BLaER1 (cell line): ENCODE measurements around the gene EFCAB14.

Experiments
- H3K27ac ChIP-seq: shearing (Covaris generic); formaldehyde crosslinking; 2 replicates; pipeline ENCODE4 v1.8.1; 2022
- H3K27me3 ChIP-seq: shearing (Covaris generic); formaldehyde crosslinking; 2 replicates; pipeline ENCODE4 v1.8.1; 2022
- H3K36me3 ChIP-seq: shearing (Covaris generic); formaldehyde crosslinking; 2 replicates; pipeline ENCODE4 v1.8.1; 2022
- H3K4me1 ChIP-seq: shearing (Covaris generic); formaldehyde crosslinking; 2 replicates; pipeline ENCODE4 v1.8.1; 2022
- H3K4me2 ChIP-seq: shearing (Covaris generic); formaldehyde crosslinking; 2 replicates; pipeline ENCODE4 v1.8.1; 2022
- H3K4me3 ChIP-seq: shearing (Covaris generic); formaldehyde crosslinking; 2 replicates; pipeline ENCODE4 v1.8.1; 2022
- H3K9ac ChIP-seq: shearing (Covaris generic); formaldehyde crosslinking; 2 replicates; pipeline ENCODE4 v1.8.1; 2022
- H3K9me3 ChIP-seq: shearing (Covaris generic); formaldehyde crosslinking; 2 replicates; pipeline ENCODE4 v1.8.1; 2022
- H4K20me1 ChIP-seq: shearing (Covaris generic); formaldehyde crosslinking; 2 replicates; pipeline ENCODE4 v1.8.1; 2022
- Cebpa-rat ChIP-seq: shearing (Covaris generic); IDR thresholded peaks from 2 replicates; pipeline ENCODE4 v1.8.1; 2022

Gene EFCAB14

DNA sequence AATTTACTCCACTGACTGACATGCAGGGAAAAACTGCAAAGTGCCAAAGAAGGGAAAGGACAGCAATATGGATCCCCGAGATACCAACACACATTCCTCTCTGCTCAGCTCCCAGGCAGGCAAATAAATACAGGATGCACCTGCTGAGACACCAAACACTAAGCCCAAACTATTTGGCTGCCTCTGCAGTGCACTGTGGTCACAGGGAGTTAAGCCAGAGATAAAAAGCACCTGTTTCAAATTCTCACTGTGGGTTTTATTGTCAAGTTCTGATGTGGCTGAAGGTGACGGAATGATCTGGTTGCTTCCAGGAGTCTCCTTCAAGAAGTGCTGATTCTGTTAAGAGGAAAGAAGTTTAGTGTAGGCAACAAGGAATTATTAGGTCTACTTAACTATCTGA is 29.6 kb downstream of the EFCAB14 start:
- H3K4me2 ChIP-seq: 0 out of 2 replicates have a peak overlapping the region, but pooled peaks have one; percentile 8
- peaks cover 93% of the 10 kb centered on the region for H3K36me3 ChIP-seq
- TF ChIP-seq Cebpa-rat: no peak
- H3K4me1 ChIP-seq: peaks cover 20% of the 10 kb centered on the region
- no peaks in the 10 kb centered on the region for H3K27me3 ChIP-seq
- H3K27ac ChIP-seq: no peak overlapping the region
- H3K4me3 ChIP-seq: no peak overlapping the region
- no peaks in the 10 kb centered on the region for H3K9me3 ChIP-seq
- H4K20me1 ChIP-seq: peaks cover 37% of the 10 kb centered on the region
- H3K9ac ChIP-seq: no peak overlapping the region

DNA sequence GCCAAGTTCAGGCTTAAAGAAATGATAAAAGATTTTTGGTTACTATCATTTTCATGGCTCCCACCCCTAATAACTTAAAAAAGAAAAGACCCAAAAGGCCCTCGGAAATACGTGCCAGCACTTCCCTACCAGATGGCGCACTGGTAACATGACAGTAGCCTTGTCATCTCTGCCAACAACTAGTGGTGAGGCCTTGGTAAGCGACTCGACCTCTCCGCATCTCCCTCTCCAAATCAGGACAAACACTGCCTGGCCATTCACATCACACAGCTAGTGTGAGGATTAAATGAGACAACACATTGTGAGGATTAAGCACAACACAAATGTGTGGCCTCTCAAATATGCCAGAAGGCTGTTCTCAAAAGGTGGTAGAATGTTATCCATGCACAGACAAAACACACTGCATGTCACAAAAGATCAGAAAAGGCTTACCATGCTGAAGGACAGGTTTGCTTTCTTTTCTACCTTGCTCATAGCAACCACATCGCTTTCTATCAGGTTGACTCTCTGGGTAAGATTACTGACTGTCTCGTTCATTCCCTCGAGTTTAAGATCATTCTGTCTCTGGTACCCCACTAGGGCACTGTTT is 30.9 kb downstream of the EFCAB14 start:
- Histone ChIP-seq H3K9me3 (no peaks in the 10 kb centered on the region), H4K20me1 (peaks cover 31% of the 10 kb centered on the region), H3K27me3 (no peaks in the 10 kb centered on the region), H3K4me3 (no peak overlapping the region), H3K36me3 (peaks cover 100% of the 10 kb centered on the region), H3K4me2 (no peak overlapping the region), H3K27ac (no peak overlapping the region), H3K4me1 (peaks cover 20% of the 10 kb centered on the region), H3K9ac (no peak overlapping the region)
- TF ChIP-seq Cebpa-rat: no peak

DNA sequence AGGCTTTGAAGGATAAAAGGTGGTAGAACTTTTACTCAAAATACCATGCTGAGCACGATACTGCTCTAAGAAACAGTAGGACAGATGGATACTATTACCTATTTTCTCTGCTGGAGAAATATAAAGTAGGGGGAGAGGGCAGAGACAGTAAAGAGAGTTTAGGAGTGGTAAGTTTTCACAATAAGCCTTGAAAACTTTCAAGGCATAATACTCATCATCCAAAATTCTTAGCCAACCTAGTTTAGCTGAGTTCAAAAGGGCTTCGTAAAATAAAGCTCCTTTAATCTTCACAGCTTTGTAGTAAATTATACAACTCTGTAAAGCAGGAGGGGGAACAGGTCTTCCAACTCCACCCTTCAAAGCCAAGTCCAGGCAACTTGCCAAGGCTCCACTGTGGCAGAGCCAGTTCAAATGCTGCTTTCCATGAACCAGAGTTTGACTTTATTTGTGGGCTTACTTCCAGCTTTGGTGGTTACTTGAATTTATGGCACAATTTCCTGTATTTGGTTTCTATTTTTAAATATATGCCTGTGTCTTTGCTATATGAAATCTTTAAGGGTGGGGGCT is 31.7 kb downstream of the EFCAB14 start:
- Histone ChIP-seq H4K20me1 (peaks cover 22% of the 10 kb centered on the region), H3K4me2 (peak overlapping the region; percentile 13; the same call in 1 of the 2 replicates), H3K4me1 (peaks cover 20% of the 10 kb centered on the region), H3K27me3 (no peaks in the 10 kb centered on the region), H3K4me3 (no peak overlapping the region), H3K27ac (no peak overlapping the region; the same call in 1 of the 2 replicates), H3K9me3 (no peaks in the 10 kb centered on the region), H3K9ac (no peak overlapping the region), H3K36me3 (peaks cover 100% of the 10 kb centered on the region)
- TF ChIP-seq Cebpa-rat: no peak

DNA sequence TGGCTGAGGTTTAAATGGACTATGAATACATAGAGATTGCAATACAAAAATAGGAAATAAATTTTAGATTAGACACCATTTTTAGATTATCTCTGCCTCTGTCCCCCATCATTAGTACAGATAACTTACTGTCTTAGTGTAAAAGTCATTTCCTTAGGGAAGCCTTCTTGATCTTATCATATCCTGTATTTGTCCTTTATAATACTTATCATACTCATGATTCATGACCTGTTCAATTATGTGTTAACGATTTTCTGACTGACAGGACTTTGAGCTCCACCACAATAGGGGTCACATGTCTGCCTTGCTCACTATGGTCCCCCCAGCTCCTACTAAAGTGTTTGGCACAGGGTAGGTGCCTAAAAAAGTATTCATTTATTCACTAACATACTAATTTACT is 32.7 kb downstream of the EFCAB14 start:
- H3K4me1 ChIP-seq: peaks cover 20% of the 10 kb centered on the region
- no peak overlapping the region for H3K27ac ChIP-seq
- H3K9ac ChIP-seq: no peak overlapping the region
- no peak for TF ChIP-seq Cebpa-rat
- H3K27me3 ChIP-seq: no peaks in the 10 kb centered on the region
- H3K9me3 ChIP-seq: no peaks in the 10 kb centered on the region
- H4K20me1 ChIP-seq: peaks cover 13% of the 10 kb centered on the region; the same call in 1 of the 2 replicates
- H3K4me3 ChIP-seq: no peak overlapping the region
- no peak overlapping the region for H3K4me2 ChIP-seq
- peaks cover 100% of the 10 kb centered on the region for H3K36me3 ChIP-seq

DNA sequence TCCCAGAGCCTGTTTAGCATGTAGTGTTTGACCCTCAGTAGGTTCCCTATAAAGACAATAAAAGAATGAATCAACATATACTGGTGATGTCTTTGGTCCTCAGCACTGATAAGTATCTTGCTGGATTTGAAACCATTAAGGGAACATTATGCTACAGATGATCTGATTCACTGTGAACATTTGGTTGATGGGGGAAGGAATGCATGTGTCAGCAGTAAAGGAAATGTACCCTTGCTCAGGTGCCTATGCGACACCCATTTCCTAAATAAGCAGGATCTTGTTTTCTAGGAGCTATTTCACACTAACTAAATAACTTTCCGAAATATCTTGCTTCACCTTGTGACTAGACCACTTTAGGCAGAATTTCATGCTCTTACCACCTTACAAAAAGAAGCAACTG is 34.2 kb downstream of the EFCAB14 start:
- H3K36me3 ChIP-seq: peaks cover 100% of the 10 kb centered on the region

DNA sequence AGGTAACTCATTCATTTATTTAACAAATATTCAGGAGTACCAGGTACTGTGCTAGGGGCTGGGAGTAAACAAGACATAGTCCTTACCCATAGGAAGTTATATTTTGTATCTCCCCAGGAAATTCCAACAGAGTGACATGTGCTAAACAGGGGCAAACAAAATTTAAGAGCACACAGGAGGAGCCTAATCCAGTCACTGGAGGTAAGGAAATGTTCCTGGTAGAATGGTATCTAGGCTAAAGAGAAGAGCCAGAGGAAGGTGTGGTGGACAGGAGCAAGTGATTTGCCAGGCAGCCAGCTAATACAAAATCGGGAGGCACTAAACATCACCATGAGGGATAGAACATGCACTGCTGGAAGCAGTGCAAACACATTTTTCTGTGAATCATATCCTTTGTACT is 36.9 kb downstream of the EFCAB14 start:
- H3K4me3 ChIP-seq: no peak overlapping the region
- H4K20me1 ChIP-seq: no peaks in the 10 kb centered on the region
- H3K4me2 ChIP-seq: no peak overlapping the region
- no peaks in the 10 kb centered on the region for H3K4me1 ChIP-seq
- no peak overlapping the region for H3K27ac ChIP-seq
- no peak overlapping the region for H3K9ac ChIP-seq
- no peaks in the 10 kb centered on the region for H3K27me3 ChIP-seq
- no peaks in the 10 kb centered on the region for H3K9me3 ChIP-seq
- TF ChIP-seq Cebpa-rat: no peak
- peaks cover 100% of the 10 kb centered on the region for H3K36me3 ChIP-seq

More for the DNA sequence above, 34.2 kb downstream of the EFCAB14 start:
- Histone ChIP-seq H3K9ac (no peak overlapping the region), H3K27me3 (no peaks in the 10 kb centered on the region), H3K9me3 (no peaks in the 10 kb centered on the region), H4K20me1 (peaks cover 8% of the 10 kb centered on the region; the same call in 1 of the 2 replicates), H3K4me2 (no peak overlapping the region), H3K4me1 (peaks cover 16% of the 10 kb centered on the region), H3K4me3 (no peak overlapping the region), H3K27ac (no peak overlapping the region)
- no peak for TF ChIP-seq Cebpa-rat

DNA sequence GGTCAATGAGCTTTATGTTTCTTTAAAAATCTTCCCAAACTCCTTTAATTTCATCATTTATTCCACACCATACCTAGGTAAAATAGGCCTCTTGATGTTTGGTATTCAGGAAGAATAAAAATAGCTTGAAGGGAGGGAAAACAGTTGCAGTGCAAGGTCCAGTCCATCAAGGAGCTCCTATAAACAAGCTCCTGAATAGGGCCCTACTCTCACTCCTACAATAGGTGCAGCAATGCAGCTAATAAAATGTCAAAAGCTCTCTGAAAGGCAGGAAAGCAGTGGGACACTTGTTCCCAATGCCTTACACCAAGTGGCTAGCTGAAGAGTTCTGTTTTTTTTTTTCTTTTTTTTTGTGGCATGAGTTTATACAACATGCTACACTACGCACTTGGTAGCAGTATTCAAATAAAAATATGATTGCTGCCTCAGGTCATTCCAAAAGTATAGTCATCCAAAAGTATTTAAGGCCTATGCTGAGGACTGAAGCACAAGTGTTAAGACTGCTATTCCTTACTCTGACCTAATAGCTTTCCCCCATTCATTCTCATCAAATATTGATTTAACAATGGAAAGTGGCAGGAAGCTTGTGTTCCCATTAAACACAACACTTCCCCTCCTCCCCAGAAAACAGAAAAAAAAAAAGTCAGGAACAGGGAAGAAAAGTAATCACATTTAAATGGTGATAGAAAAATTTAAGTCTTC is 37.4 kb downstream of the EFCAB14 start:
- no peaks in the 10 kb centered on the region for H3K9me3 ChIP-seq
- TF ChIP-seq Cebpa-rat: no peak
- H3K36me3 ChIP-seq: peaks cover 99% of the 10 kb centered on the region
- no peaks in the 10 kb centered on the region for H3K27me3 ChIP-seq
- no peak overlapping the region for H3K4me3 ChIP-seq
- H4K20me1 ChIP-seq: no peaks in the 10 kb centered on the region
- no peak overlapping the region for H3K4me2 ChIP-seq
- no peak overlapping the region for H3K9ac ChIP-seq
- H3K27ac ChIP-seq: no peak overlapping the region
- H3K4me1 ChIP-seq: no peaks in the 10 kb centered on the region

DNA sequence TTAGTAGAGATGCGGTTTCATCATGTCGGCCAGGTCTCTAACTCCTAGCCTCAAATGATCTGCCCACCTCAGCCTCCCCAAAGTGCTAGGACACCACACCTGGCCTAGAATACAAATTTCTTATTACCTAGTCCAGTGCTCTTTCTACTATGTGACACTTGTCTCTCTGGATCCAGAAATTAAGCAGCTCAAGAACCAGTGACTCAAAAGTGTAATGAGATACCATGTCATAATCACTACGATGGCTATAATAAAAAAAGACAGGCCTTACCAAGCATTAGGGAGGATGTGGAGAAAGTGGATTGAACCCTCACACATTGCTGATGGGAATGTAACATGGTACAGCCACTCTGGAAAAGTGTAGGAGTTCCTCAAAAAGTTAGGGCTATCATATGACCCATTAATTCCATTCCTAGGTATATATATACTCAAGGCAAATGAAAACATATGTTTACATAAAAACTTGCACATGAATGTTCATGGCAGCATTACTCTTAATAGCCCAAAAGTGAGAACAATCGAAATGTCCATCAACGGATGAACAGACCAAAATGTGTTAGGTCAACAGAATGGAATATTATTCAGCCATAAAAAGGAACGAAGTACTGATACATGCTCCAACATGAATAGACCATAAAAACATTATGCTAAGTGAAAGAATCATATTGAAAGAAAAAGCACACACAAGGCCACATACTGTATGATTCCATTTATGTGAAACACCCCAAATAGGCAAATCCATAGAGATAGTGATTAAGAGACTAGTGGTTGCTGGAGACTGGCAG is 38.9 kb downstream of the EFCAB14 start:
- Histone ChIP-seq H4K20me1 (no peaks in the 10 kb centered on the region), H3K4me1 (no peaks in the 10 kb centered on the region), H3K4me3 (no peak overlapping the region), H3K36me3 (peaks cover 94% of the 10 kb centered on the region), H3K27ac (no peak overlapping the region), H3K4me2 (no peak overlapping the region), H3K9me3 (no peaks in the 10 kb centered on the region), H3K9ac (no peak overlapping the region), H3K27me3 (no peaks in the 10 kb centered on the region)
- no peak for TF ChIP-seq Cebpa-rat

DNA sequence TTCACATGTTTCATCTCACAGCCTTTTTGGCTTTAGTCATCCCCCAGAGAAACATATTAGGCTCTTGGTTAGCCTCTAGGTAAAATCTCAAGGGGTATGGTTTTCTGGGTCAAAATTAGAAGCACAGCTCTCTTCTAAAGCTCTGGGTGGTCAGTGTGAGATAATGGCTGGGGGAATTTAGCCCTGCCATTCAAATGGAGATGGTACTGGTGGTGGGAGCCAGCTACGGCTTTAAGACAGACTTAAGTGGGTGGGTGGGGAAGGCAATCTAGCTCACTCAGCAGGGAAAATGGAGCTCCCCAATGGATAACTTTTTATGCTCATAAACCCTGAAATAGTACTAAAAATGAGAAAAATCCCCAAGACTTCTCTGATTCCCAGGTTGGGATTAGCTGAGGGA is 41.6 kb downstream of the EFCAB14 start:
- no peak for TF ChIP-seq Cebpa-rat
- peaks cover 87% of the 10 kb centered on the region for H3K36me3 ChIP-seq
- H3K27ac ChIP-seq: no peak overlapping the region

More for the DNA sequence above, 41.6 kb downstream of the EFCAB14 start:
- Histone ChIP-seq H3K9ac (no peak overlapping the region), H3K4me2 (no peak overlapping the region), H3K4me1 (no peaks in the 10 kb centered on the region), H3K9me3 (no peaks in the 10 kb centered on the region), H4K20me1 (no peaks in the 10 kb centered on the region), H3K4me3 (no peak overlapping the region), H3K27me3 (no peaks in the 10 kb centered on the region)
